Breast epithelium (tissue), 3 donors: ENCODE measurements around the gene RPL39L.

Experiments
- POLR2AphosphoS5 ChIP-seq, 3 donors: sonication (generic); formaldehyde crosslinking; IDR thresholded peaks; one replicate each; pipeline ENCODE4 v1.6.1; 2017; ENCODE audit warnings: antibody characterized with exemption in 3 of 3
- TF ChIP-seq, protein P1 (sequence below), 3 donors: fragments of 450-650 bp; IDR thresholded peaks; one replicate each; pipeline ENCODE4 v1.5.1; 2016 to 2017; ENCODE audit warnings: antibody characterized with exemption in 3 of 3, mild to moderate bottlenecking in 3 of 3, moderate library complexity in 3 of 3

DNA sequence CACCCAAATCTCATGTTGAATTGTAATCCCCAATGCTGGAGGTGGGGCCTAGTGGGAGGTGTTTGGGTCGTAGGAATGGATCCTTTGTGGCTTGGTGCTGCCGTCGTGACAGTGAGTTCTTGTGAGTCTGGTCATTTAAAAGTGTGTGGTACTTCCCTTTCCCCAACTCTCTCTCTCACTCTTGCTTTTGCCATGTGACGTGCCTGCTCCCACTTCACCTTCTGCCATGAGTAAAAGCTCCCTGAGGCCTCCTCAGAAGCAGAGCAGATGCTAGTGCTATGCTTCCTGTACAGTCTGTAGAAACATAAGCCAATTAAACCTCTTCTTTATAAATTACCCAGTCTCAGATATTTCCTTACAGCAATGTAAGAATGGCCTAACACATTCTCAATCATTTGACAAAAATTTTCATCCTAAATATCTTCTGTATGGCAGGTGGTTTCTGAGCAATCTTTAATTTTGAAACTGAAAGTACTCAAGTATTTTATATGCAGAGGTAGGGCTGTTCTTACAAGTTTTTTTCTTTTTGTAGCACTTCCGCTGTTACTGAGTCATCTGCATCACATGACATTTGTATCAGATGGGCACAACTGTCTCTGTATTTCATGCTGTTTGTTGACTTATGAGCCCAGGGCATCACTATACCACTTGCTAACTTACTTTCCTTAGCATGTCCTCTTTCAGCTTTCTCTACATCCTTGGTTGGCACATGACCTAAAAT lies 8.8 kb downstream of the RPL39L start:
- no peak for TF ChIP-seq POLR2AphosphoS5 (IDR thresholded peaks at IDR 0.05)
- TF ChIP-seq, protein P1, sequence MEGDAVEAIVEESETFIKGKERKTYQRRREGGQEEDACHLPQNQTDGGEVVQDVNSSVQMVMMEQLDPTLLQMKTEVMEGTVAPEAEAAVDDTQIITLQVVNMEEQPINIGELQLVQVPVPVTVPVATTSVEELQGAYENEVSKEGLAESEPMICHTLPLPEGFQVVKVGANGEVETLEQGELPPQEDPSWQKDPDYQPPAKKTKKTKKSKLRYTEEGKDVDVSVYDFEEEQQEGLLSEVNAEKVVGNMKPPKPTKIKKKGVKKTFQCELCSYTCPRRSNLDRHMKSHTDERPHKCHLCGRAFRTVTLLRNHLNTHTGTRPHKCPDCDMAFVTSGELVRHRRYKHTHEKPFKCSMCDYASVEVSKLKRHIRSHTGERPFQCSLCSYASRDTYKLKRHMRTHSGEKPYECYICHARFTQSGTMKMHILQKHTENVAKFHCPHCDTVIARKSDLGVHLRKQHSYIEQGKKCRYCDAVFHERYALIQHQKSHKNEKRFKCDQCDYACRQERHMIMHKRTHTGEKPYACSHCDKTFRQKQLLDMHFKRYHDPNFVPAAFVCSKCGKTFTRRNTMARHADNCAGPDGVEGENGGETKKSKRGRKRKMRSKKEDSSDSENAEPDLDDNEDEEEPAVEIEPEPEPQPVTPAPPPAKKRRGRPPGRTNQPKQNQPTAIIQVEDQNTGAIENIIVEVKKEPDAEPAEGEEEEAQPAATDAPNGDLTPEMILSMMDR (IDR thresholded peaks at IDR 0.05), result no peak
